OCI-LY1 (cell line): ENCODE measurements around the gene ZBED3.

Experiments
- CTCF ChIP-seq: fragments of 200-600 bp; sonication (generic), shearing (Covaris generic); IDR thresholded peaks from 2 replicates; pipeline ENCODE4 v1.5.1; 2017; ENCODE audit warnings: mild to moderate bottlenecking, antibody characterized with exemption, low read length, moderate library complexity, mixed read lengths
- EZH2 ChIP-seq: fragments of 200-600 bp; sonication (generic), shearing (Covaris generic); IDR thresholded peaks from 2 replicates; pipeline ENCODE4 v1.8.0; 2017; ENCODE audit warnings: borderline replicate concordance, mixed run types, mild to moderate bottlenecking, antibody characterized with exemption, low read length, moderate library complexity, mixed read lengths

GRCh38 chr5:77087484-77088261, 588 bp upstream of the ZBED3 start:
- no peak for TF ChIP-seq CTCF
- no peak for TF ChIP-seq EZH2
